GM12878 (cell line): ENCODE measurements around the gene KLHL9. TPM values are rescaled to one million over a fixed set of nuclear protein-coding genes. Genes with fewer than 3 reads are reported as not detected.

ENCODE experiments used
- BCL11A ChIP-seq: IDR thresholded peaks from 2 replicates; pipeline ENCODE4 v1.6.1; 2011; ENCODE audit warnings: low read depth, low read length
- BHLHE40 ChIP-seq, 2 experiments: fragments of 450-650 bp in 1 of 2; IDR thresholded peaks; 2 replicates each; pipeline ENCODE4 v1.6.1; 2011 to 2017; ENCODE audit warnings: low read depth in 2 of 2, borderline replicate concordance in 1 of 2, improper control_type of control experiment in 1 of 2, low read length in 1 of 2, mild to moderate bottlenecking in 1 of 2
- BRCA1 ChIP-seq: IDR thresholded peaks from 2 replicates; pipeline ENCODE4 v1.6.1; 2011; ENCODE audit warnings: low read depth, low read length, improper control_type of control experiment
- CBFB ChIP-seq: IDR thresholded peaks from 2 replicates; pipeline ENCODE4 v1.6.1; 2016; ENCODE audit warnings: antibody characterized with exemption, low read depth
- E2F8 ChIP-seq: fragments of 450-650 bp; IDR thresholded peaks from 2 replicates; pipeline ENCODE4 v1.6.1; 2018; ENCODE audit warnings: mild to moderate bottlenecking, low read depth, moderate library complexity; ENCODE audit not compliant: partially characterized antibody
- ELK1 ChIP-seq: IDR thresholded peaks from 2 replicates; pipeline ENCODE4 v1.6.1; 2012; ENCODE audit warnings: low read depth, low read length, improper control_type of control experiment
- ETV6 ChIP-seq, 2 experiments: fragments of 450-650 bp in 1 of 2; IDR thresholded peaks in 1 of 2; conservative IDR thresholded peaks in 1 of 2; 2 replicates each; pipeline ENCODE4 v1.6.1; 2014; ENCODE audit warnings: antibody characterized with exemption in 1 of 2, borderline replicate concordance in 1 of 2, low read depth in 1 of 2, mild to moderate bottlenecking in 1 of 2, moderate library complexity in 1 of 2
- IRF3 ChIP-seq: fragments of 450-650 bp; IDR thresholded peaks from 2 replicates; pipeline ENCODE4 v1.6.1; 2014; ENCODE audit warnings: mild to moderate bottlenecking
- MTA3 ChIP-seq: IDR thresholded peaks from 2 replicates; pipeline ENCODE4 v1.6.1; 2012; ENCODE audit warnings: low read length, inconsistent platforms, borderline replicate concordance
- NFYB ChIP-seq: IDR thresholded peaks from 2 replicates; pipeline ENCODE4 v1.6.1; 2011; ENCODE audit warnings: low read depth, mild to moderate bottlenecking, low read length, improper control_type of control experiment, moderate library complexity; ENCODE audit not compliant: insufficient read depth
- RBBP5 ChIP-seq: fragments of 200-600 bp; sonication (generic); conservative IDR thresholded peaks from 2 replicates; pipeline ENCODE4 v1.6.1; 2016
- RELA ChIP-seq: fragments of 450-650 bp; IDR thresholded peaks from 2 replicates; pipeline ENCODE4 v1.8.0; 2014; ENCODE audit warnings: borderline replicate concordance; ENCODE audit not compliant: partially characterized antibody
- REST ChIP-seq: IDR thresholded peaks from 2 replicates; pipeline ENCODE4 v1.6.1; 2012; ENCODE audit warnings: mild to moderate bottlenecking, low read depth, low read length
- RFX5 ChIP-seq: IDR thresholded peaks from 2 replicates; pipeline ENCODE4 v1.6.1; 2011; ENCODE audit warnings: low read depth, low read length, improper control_type of control experiment
- SMAD1 ChIP-seq: fragments of 450-650 bp; IDR thresholded peaks from 2 replicates; pipeline ENCODE4 v1.6.1; 2018; ENCODE audit warnings: mild to moderate bottlenecking, low read depth; ENCODE audit not compliant: partially characterized antibody
- SRF ChIP-seq, 2 experiments: IDR thresholded peaks; 2 replicates each; pipeline ENCODE4 v1.6.1; 2011; ENCODE audit warnings: low read depth in 2 of 2, low read length in 2 of 2, mild to moderate bottlenecking in 1 of 2, moderate library complexity in 1 of 2
- TARDBP ChIP-seq: IDR thresholded peaks from 2 replicates; pipeline ENCODE4 v1.6.1; 2016; ENCODE audit warnings: borderline replicate concordance
- polyA plus RNA-seq, 11 experiments: library from polyadenylated mRNA; depleted of rRNA in 4 of 11; unstranded in 6 of 11; stranded (reverse) in 5 of 11; fragments of >200 nt; fragmentation: Nextera tagmentation in 4 of 11; fragmentation: Illumina TruSeq in 1 of 11; extraction: Ambion mirVana in 4 of 11; extraction: Trizol in 1 of 11; gene quantifications; 1 replicate in 1 of 11; 2 replicates in 10 of 11; pipeline versions ENCODE4 v1.2.1 to v1.2.3, GENCODE V29; 2011 to 2016; ENCODE audit warnings: inconsistent platforms in 2 of 11, missing spikeins in 2 of 11, low read depth in 1 of 11
- total RNA-seq, 4 experiments: library from RNA; depleted of rRNA in 3 of 4; stranded (reverse); fragments of >200 nt in 3 of 4; fragmentation: Illumina TruSeq in 1 of 4; extraction: Trizol in 1 of 4; gene quantifications; 2 replicates each; pipeline versions ENCODE4 v1.2.1 to v1.2.3, GENCODE V29; 2013 to 2021

KLHL9 gene
- total and polyA plus RNA-seq, 10 of the 15 experiments (the other 5 are each of a cell fraction or from before 2014, with no cell fraction given), result 3.8 to 37.7 (median 17.4) TPM

GRCh38 chr9:21381448-21382339 is 46.5 kb upstream of the KLHL9 start (continued):
- TF ChIP-seq REST (no peak), BRCA1 (no peak), BHLHE40 (IDR thresholded peaks at IDR 0.05; ENCODE audit: borderline replicate concordance in 1 of 2, low read depth in 2 of 2, low read length in 1 of 2) (peak; percentile 75 to 86), ETV6 (conservative IDR thresholded peaks at IDR 0.05 in 1 of 2, IDR thresholded peaks at IDR 0.05 in 1 of 2; ENCODE audit: borderline replicate concordance in 1 of 2, low read depth in 1 of 2) (peak in 1 of 2 experiments; percentile 64; a peak in 1 of 4 replicates), NFYB (no peak), RELA (peak; percentile 77), RFX5 (0 out of 2 replicates have a peak, but pooled peaks have one; percentile 20), MTA3 (peak; percentile 51; the same call in 1 of the 2 replicates), E2F8 (peak; percentile 73), SMAD1 (peak; percentile 78), RBBP5 (no peak), ELK1 (no peak), BCL11A (peak; percentile 85), TARDBP (no peak), CBFB (peak; percentile 78), SRF (IDR thresholded peaks at IDR 0.05; ENCODE audit: low read depth in 2 of 2, low read length in 2 of 2) (0 out of 4 replicates have a peak, but pooled peaks of 1 of the 2 experiments have one; percentile 24), IRF3 (no peak)
